ENCODE data around the gene CTNND2.
A peak's percentile ranks its signal among the peaks of the same experiment; 100 is the strongest.
"Not testable (repeated sequence)": the region's sequence is repeated elsewhere in the genome, so short reads cannot be mapped to it uniquely, and the experiment has no call there.

Gene CTNND2

DNA sequence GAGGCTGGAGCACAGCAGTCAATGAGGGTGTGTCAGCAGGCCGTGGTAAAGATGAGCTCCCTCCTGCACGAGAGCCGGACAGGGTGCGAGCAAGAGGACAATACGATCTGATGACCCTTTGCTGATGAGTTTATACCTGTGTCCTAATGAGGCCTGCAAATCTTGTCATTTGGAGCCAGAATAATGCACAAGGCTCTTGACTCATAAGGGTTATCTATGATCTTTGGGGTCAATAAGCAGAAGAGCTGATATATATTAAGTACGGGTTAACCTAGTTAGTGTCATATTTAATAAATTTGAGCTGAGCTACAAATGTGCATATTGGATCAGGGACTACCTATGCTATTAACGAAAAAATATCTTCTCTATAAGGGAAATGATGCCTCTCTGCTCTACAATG, 46.9 kb downstream of the CTNND2 start:
- DNase-seq = no peak

GRCh38 chr5:11854936-11855335, 49.3 kb downstream of the CTNND2 start:
- DNase-seq = no peak

- no peak for DNase-seq
Observed at GRCh38 chr5:11853796-11854195, 50.5 kb downstream of the CTNND2 start.

DNA sequence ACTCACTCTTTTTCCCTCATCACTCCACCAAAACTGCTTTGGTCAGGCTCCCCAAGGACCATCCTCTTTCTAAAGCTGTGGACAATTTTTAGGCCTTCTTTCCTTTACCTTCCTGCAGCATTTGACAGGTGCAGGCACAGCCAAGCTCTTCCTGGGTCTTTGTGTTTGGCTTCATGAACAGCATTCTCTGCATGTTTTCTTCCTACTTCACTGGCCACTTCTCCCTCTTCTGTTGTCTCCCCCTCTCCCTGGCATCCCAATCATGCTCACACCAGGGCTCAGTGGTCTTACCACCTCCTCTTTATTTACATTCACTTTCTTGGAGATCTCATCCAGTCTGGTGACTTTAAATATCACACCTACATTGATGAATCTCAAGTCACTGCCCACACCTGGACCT, 51.1 kb downstream of the CTNND2 start:
- DNase-seq = no peak

DNA sequence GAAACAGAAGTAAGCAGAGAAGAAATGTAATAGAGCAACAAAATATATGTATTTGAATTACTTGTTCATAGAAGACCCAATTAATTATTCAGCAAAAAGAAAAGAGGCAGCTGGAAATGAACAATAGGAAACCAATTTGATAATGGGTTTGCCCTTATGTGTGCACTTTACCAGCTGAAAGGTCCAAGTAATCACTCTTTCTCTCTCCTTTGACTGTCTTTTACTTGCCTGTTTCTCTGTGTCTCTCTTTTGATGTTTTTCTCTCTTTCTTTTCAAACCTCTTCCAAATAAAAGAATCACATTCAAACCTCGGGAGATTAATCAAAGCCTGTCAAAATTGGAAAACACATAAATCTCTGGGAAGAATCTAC, 51.5 kb downstream of the CTNND2 start:
- DNase-seq = no peak

DNA sequence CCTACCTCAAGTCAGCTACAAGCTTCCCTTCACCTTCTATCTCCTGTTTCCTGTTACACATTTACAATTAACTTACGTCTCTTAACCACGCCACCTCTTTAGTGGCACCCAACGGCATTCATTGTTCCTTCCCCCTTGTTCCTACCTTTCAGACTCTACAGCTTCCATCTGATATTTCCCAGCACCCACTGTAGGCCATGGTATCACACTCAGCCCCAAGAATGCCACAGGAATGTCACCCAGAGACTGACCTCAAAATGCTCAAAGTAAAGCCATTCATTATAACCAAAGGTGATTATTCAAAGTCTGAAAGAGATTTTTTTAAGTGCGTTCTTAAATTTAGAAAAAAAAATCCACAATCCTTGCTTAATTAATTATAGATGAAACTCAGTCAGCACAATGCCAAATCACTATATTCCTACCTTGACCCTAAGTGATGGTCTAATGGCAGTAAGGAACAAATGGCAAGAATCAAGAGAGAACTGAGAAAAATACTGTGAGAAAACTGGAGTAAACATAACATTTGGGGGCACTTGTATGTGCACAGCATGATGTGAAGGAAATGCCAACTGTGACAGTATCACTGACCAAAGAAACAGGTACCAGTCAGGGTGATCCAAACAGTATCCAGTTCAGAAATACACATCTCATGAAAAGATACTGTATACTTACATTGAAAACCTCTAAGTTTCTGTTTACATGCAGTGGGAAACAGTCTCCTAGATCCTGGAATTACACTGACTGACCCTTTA, 52.1 kb downstream of the CTNND2 start:
- no peak for DNase-seq

GRCh38 chr5:11851416-11851815, 52.8 kb downstream of the CTNND2 start:
- no peak for DNase-seq

DNA sequence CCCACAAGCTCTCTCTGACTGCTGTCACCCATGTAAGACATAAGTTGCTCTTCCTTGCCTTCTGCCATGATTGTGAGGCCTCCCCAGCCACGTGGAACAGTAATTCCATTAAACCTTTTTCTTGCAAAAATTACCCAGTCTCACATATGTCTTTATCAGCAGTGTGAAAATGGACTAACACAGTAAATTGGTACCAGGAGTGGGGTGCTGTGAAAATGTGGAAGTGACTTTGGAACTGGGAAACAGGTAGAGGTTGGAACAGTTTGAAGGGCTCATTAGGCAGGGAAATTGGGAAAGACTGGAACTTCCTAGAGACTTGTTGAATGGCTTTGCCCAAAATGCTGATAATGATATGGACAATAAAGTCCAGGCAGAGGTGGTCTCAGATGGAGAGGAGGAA, 75.7 kb downstream of the CTNND2 start:
- not testable (repeated sequence) for DNase-seq

DNA sequence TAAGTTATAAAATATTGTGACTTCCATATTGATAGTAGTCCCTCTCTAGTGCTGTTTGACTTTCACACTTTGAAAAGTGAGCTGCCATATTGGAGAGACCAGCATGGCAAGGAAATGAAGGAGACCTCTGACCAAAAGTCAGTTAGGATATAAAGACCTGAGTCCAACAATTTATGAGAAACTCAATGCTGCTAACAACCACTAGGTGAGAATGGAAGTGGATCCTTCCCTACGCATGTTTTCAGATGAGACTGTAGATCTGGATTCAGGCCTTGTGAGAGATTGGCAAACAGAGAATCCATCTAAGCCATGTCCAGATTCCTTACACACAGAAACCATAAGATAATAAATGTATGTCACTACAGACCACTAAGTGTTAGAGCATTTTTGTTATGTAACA, 81.6 kb downstream of the CTNND2 start:
- DNase-seq = no peak

GRCh38 chr5:11815916-11816315, 88.3 kb downstream of the CTNND2 start:
- no peak for DNase-seq

- no peak for DNase-seq
Observed at GRCh38 chr5:11815481-11815880, 88.8 kb downstream of the CTNND2 start.

DNA sequence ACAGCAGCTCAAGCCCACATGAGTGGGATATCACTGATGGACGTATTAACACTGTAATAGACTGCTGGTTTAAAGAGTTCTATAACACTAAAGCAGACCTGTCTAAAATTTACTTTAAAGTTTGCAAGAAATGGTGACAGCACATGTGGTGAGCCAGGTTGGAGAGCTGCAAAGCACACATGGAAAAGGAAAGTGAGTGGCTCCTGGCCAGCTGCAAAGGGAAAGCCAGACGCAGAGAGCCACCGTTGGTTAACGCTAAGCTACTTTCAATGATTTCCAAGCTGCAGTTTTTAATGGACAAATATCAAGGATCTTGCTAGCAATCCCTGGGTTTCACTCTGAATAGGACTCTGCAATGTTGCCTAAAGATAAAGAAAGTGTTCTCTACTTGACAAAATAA, 89.9 kb downstream of the CTNND2 start:
- no peak for DNase-seq

- no peak for DNase-seq
Observed at GRCh38 chr5:11809407-11809806, 94.8 kb downstream of the CTNND2 start.

DNA sequence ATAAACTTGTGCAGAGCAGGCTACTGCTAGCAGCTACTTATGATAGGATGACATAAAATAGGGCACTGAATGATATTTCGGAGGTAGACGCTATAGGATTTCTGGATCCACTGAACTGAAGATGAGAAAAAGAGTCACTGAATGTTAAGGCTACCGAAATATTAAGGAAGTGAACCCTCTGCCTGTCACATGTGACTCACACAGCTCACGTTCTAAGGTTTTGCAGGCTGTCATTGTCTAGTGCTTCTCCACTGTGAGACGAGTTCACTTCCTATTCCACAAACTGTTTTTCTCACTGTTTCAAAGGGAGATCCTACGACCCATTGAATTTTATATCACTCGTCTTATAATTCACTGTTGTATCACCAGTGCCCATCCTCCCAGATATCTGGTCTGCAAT, 100.8 kb downstream of the CTNND2 start:
- no peak for DNase-seq

DNA sequence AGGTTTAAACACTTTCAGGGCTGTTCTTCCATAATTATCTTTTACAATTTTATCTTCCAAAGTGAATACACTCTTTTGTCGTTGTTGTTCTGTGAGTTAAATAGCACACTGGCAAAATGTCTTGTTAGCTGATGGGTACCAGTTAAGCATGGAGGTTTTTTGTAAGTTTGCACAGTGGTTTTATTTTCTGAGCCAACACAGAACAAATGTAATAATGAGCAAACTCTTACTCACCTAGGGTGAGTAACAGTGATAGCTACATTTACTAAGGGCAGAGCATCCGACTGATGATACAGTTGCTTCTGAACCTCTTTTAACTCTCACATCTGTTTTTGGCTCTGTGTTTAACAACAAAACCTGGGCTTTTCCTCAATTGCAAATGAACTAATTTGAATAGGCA, 103.2 kb downstream of the CTNND2 start:
- no peak for DNase-seq

- DNase-seq = peak; percentile 50
Observed at GRCh38 chr5:11797132-11797531, 107.1 kb downstream of the CTNND2 start.

GRCh38 chr5:11793396-11793795, 110.8 kb downstream of the CTNND2 start:
- DNase-seq = no peak

DNA sequence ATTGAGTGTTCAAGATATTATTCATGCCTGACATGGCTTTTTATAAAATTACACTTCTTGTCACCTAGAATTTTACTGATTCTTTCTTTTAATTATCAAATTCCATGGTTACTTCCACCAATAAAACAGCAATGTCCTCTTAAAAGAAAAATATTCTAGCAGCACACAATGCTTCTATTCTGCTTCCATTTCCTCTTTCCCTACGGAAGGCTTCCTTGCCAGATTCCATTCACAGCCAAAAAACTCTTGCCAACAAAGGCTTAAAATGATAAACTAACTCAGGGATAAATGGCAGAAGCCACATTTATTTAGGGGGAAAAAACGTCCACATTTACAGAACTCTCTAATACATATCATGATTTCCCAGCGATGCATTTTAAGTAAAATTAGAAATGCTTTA, 111.6 kb downstream of the CTNND2 start:
- DNase-seq = no peak

DNA sequence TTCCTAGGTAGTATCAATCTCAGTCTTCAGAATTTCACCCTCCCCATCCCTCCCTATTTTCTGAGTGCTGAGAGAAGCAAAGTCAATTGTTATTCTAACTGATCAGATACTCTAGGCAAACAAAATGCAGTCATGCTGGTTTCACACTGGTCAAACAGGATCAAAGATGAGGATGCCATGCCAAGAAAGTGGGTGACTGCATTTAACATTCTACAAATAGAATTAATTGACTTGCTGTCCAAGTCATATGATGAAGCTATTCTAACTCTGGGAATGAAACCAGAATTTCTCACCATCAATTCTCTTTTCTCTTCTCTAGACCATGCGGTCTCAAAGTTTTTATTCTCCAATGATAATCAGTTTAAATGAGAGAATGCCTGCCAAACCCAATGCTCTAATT, 112.5 kb downstream of the CTNND2 start:
- no peak for DNase-seq

DNA sequence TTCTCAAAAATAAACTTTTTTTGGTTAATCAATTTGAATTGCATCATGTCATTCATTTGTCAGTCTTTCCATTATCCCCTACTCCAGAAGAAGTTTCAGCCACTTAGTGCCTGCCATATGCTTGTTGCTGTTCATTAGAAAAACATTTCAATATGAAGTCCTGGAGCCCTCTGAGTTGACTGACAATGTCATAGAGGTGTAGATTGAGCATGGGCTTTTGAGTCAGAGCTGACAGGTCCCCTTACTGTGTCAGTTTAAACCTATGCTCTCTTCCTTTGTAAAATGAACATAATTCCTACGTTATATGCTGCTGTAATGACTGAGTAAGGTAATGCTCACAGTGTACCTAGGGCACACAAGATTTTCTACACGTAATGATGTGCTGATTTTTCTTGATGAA, 114.0 kb downstream of the CTNND2 start:
- no peak for DNase-seq

DNA sequence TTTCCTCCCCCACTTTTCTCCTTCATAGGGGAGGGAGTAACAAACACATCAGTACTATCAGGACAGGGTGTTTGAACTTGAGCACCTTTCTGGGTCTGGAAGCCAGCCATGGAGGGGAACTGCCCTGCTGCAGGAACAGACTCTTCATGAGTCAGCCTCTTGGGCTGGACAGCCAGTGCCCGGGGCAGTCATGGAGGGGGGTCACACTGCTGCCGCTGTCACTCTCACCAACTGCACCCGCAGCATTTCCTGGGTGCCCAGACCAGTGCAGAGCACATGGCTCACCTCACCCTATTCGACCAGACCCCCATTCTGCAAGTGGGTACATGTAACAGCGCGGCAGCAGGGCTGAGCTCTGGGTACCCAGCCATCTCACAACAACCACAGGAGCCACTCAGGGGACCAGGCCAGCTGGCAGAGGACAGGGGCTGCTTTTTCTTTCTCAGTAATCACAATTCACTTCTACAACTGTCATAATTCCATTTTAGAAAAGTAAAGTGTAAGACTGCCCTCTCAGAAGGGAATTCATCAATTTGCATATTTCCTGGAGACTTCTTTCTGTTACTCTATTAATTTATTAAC, 118.4 kb downstream of the CTNND2 start:
- no peak for DNase-seq

- DNase-seq = no peak
Observed at GRCh38 chr5:11780641-11781345, 123.5 kb downstream of the CTNND2 start.

GRCh38 chr5:11777096-11777495, 127.2 kb downstream of the CTNND2 start:
- DNase-seq = no peak

DNA sequence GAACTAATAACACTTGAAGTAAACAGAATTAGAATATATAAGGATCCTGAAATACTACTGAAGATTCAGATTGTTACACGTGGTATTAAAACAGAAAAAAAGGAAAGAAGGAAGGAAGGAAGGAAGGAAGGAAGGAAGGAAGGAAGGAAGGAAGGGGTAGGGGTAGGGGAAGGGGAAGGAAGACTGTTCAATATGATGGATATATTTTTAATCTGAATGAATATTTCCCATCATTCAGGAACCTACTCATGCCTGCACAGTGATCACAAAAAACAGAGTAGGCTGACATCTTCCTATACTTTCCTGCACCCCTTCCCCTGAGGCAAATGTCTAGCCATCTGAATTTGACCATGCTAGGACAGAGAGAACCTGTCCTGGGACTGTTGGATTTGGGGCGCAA, 133.9 kb downstream of the CTNND2 start:
- DNase-seq = no peak
